Retinal pigment epithelial cell (primary cell): ENCODE data around the gene CD8B2.

Source experiments
- DNase-seq: peaks from one replicate; pipeline ENCODE4 v3.0.0-alpha.2; 2010; ENCODE audit warnings: low read depth
- H3K4me3 ChIP-seq: 2 replicates; pipeline ENCODE4 v1.5.1; 2011; ENCODE audit warnings: mild to moderate bottlenecking, low read length, control low read depth, moderate library complexity
- TF ChIP-seq, protein P1 (sequence below): conservative IDR thresholded peaks from 2 replicates; pipeline ENCODE4 v1.5.1; 2011; ENCODE audit warnings: low read depth, low read length, control low read depth, inconsistent platforms

The CD8B2 gene

GRCh38 chr2:106570316-106570715 is 83.2 kb downstream of the CD8B2 start:
- H3K4me3 ChIP-seq, result no peak overlapping the region
- no peak for DNase-seq
- TF ChIP-seq, protein P1, sequence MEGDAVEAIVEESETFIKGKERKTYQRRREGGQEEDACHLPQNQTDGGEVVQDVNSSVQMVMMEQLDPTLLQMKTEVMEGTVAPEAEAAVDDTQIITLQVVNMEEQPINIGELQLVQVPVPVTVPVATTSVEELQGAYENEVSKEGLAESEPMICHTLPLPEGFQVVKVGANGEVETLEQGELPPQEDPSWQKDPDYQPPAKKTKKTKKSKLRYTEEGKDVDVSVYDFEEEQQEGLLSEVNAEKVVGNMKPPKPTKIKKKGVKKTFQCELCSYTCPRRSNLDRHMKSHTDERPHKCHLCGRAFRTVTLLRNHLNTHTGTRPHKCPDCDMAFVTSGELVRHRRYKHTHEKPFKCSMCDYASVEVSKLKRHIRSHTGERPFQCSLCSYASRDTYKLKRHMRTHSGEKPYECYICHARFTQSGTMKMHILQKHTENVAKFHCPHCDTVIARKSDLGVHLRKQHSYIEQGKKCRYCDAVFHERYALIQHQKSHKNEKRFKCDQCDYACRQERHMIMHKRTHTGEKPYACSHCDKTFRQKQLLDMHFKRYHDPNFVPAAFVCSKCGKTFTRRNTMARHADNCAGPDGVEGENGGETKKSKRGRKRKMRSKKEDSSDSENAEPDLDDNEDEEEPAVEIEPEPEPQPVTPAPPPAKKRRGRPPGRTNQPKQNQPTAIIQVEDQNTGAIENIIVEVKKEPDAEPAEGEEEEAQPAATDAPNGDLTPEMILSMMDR, result no peak
